Gastrocnemius medialis (tissue), 4 donors: ENCODE measurements around the gene TRAF2. TPM values are rescaled to one million over a fixed set of nuclear protein-coding genes. Genes with fewer than 3 reads are reported as not detected.

ENCODE experiments used
- ATAC-seq, 2 donors: fragments of 150-250 bp; one replicate each; pipeline ENCODE4 v1.9.1; 2016
- DNase-seq, 2 donors: peaks; one replicate each; pipeline ENCODE4 v3.0.0-alpha.2; 2019
- H3K27ac ChIP-seq, 4 donors: fragments of 200-600 bp; sonication (generic); 1 replicate in 1 of 4; 2 replicates in 3 of 4; pipeline ENCODE4 v1.5.1; 2016 to 2018; ENCODE audit warnings: mild to moderate bottlenecking in 2 of 4, moderate library complexity in 1 of 4
- H3K27me3 ChIP-seq, 3 donors: fragments of 200-600 bp; sonication (generic) in 2 of 3; 1 replicate in 1 of 3; 2 replicates in 2 of 3; pipeline versions ENCODE4 v1.5.1 to v1.6.0; 2016 to 2019; ENCODE audit warnings: mild to moderate bottlenecking in 1 of 3, moderate library complexity in 1 of 3
- H3K36me3 ChIP-seq, 2 donors: fragments of 200-600 bp; sonication (generic) in 1 of 2; one replicate each; pipeline ENCODE4 v1.5.1; 2017 to 2018
- H3K4me1 ChIP-seq, 2 donors: fragments of 200-600 bp; sonication (generic) in 1 of 2; one replicate each; pipeline ENCODE4 v1.5.1; 2016 to 2017; ENCODE audit warnings: mild to moderate bottlenecking in 2 of 2
- H3K4me3 ChIP-seq, 4 donors: fragments of 200-600 bp; sonication (generic) in 3 of 4; 1 replicate in 1 of 4; 2 replicates in 3 of 4; pipeline ENCODE4 v1.5.1; 2016 to 2019; ENCODE audit warnings: mild to moderate bottlenecking in 2 of 4
- H3K9me3 ChIP-seq, 3 donors: fragments of 200-600 bp; sonication (generic) in 2 of 3; 1 replicate in 1 of 3; 2 replicates in 2 of 3; pipeline ENCODE4 v1.5.1; 2016 to 2019
- CTCF ChIP-seq, 5 experiments: fragments of 450-650 bp in 3 of 5; fragments of 200-600 bp in 2 of 5; sonication (generic) in 2 of 5; IDR thresholded peaks in 4 of 5; conservative IDR thresholded peaks in 1 of 5; 1 replicate in 4 of 5; 2 replicates in 1 of 5; pipeline ENCODE4 v1.5.1; 2016 to 2019; ENCODE audit warnings: antibody characterized with exemption in 5 of 5, mild to moderate bottlenecking in 3 of 5, moderate library complexity in 3 of 5
- POLR2A ChIP-seq, 2 donors: fragments of 450-650 bp; IDR thresholded peaks; one replicate each; pipeline ENCODE4 v1.6.1; 2017; ENCODE audit warnings: antibody characterized with exemption in 2 of 2, mild to moderate bottlenecking in 2 of 2, moderate library complexity in 2 of 2
- in situ Hi-C, 4 donors: fragments of 200-750 bp; cut with MboI; loops; one replicate each; pipeline versions ENCODE4 v1.15.0 to v1.8.0; 2017; ENCODE audit warnings: low sequenced_read_pairs in 4 of 4
- intact Hi-C: fragments of 100-400 bp; cut with DNase I; formaldehyde crosslinking; loops from one replicate; pipeline ENCODE4 v1.15.1; 2023; ENCODE audit warnings: low total_unique reads
- total RNA-seq, 4 donors: library from RNA; depleted of rRNA; stranded (reverse); fragments of >200 nt; gene quantifications; one replicate each; pipeline versions ENCODE4 v1.1.0 to v1.2.3, GENCODE V29; 2016

TRAF2 gene
- total RNA-seq, 4 donors from 2014 or later, result 3.5 to 6.6 (median 4.8) TPM

GRCh38 chr9:136935651-136936050 is 49.3 kb downstream of the TRAF2 start:
- no peaks in the 10 kb centered on the region for H3K9me3 ChIP-seq
- TF ChIP-seq CTCF (IDR thresholded peaks at IDR 0.05 in 4 of 5, conservative IDR thresholded peaks at IDR 0.05 in 1 of 5), result no peak
- no peak for TF ChIP-seq POLR2A (IDR thresholded peaks at IDR 0.05)
- no peak for ATAC-seq
- in situ Hi-C loops (loop anchor here in 1 of 4 donors (25.0 kb wide), 1 partner anchor 148 kb away; the partner anchor contains the start of genes CCDC183 and TMEM141), intact Hi-C loops (no loop called here)
- no peak overlapping the region for H3K4me3 ChIP-seq
- no peaks in the 10 kb centered on the region for H3K27me3 ChIP-seq
- H3K27ac ChIP-seq, result no peak overlapping the region
- H3K36me3 ChIP-seq, result peaks cover 0 to 4% of the 10 kb centered on the region in 2 donors
- H3K4me1 ChIP-seq, result peaks cover 10 to 12% of the 10 kb centered on the region in 2 donors
- no peak for DNase-seq

GRCh38 chr9:136936645-136937170 is 50.4 kb downstream of the TRAF2 start:
- Histone ChIP-seq H3K36me3 (peaks cover 0 to 15% of the 10 kb centered on the region in 2 donors), H3K27ac (peak overlapping the region; percentile 92 to 98 (median 96)), H3K27me3 (no peaks in the 10 kb centered on the region), H3K4me3 (no peak overlapping the region), H3K4me1 (peaks cover 12 to 21% of the 10 kb centered on the region in 2 donors), H3K9me3 (no peaks in the 10 kb centered on the region)
- no peak for TF ChIP-seq CTCF (IDR thresholded peaks at IDR 0.05 in 4 of 5, conservative IDR thresholded peaks at IDR 0.05 in 1 of 5)
- no peak for TF ChIP-seq POLR2A (IDR thresholded peaks at IDR 0.05)
- in situ Hi-C loops (loop anchor here in 1 of 4 donors (25.0 kb wide), 1 partner anchor 149 kb away; the partner anchor contains the start of genes CCDC183 and TMEM141), intact Hi-C loops (no loop called here)
- no peak for ATAC-seq
- DNase-seq, result no peak

- in situ Hi-C loops, result loop anchor here in 1 of 4 donors (25.0 kb wide), 1 partner anchor 150 kb away; the partner anchor contains the start of genes CCDC183 and TMEM141
- no peaks in the 10 kb centered on the region for H3K27me3 ChIP-seq
- intact Hi-C loops, result no loop called here
- ATAC-seq (no peak), DNase-seq (no peak)
- peak overlapping the region; percentile 92 to 98 (median 96) for H3K27ac ChIP-seq
- peaks cover 13 to 28% of the 10 kb centered on the region in 2 donors for H3K4me1 ChIP-seq
- TF ChIP-seq POLR2A (IDR thresholded peaks at IDR 0.05), result no peak
- TF ChIP-seq CTCF (IDR thresholded peaks at IDR 0.05 in 4 of 5, conservative IDR thresholded peaks at IDR 0.05 in 1 of 5), result no peak
- peaks cover 0 to 21% of the 10 kb centered on the region in 2 donors for H3K36me3 ChIP-seq
- no peaks in the 10 kb centered on the region for H3K9me3 ChIP-seq
- H3K4me3 ChIP-seq, result no peak overlapping the region
These were observed 51.1 kb downstream of the TRAF2 start for GRCh38 chr9:136937186-136938001.

- in situ Hi-C loops, result loop anchor here in 1 of 4 donors (25.0 kb wide), 1 partner anchor 152 kb away; the partner anchor contains the start of genes CCDC183 and TMEM141
- Histone ChIP-seq H3K4me1 (peaks cover 23 to 41% of the 10 kb centered on the region in 2 donors), H3K27ac (peak overlapping the region; percentile 92 to 98 (median 96)), H3K27me3 (no peaks in the 10 kb centered on the region), H3K4me3 (no peak overlapping the region), H3K9me3 (no peaks in the 10 kb centered on the region), H3K36me3 (peaks cover 0 to 28% of the 10 kb centered on the region in 2 donors)
- TF ChIP-seq POLR2A (IDR thresholded peaks at IDR 0.05) (no peak), CTCF (IDR thresholded peaks at IDR 0.05 in 4 of 5, conservative IDR thresholded peaks at IDR 0.05 in 1 of 5) (no peak)
- ATAC-seq, result no peak
- intact Hi-C loops, result no loop called here
- no peak for DNase-seq
These were observed 53.2 kb downstream of the TRAF2 start for GRCh38 chr9:136939431-136939995.
